ENCODE results near the gene PCSK5.

DNA sequence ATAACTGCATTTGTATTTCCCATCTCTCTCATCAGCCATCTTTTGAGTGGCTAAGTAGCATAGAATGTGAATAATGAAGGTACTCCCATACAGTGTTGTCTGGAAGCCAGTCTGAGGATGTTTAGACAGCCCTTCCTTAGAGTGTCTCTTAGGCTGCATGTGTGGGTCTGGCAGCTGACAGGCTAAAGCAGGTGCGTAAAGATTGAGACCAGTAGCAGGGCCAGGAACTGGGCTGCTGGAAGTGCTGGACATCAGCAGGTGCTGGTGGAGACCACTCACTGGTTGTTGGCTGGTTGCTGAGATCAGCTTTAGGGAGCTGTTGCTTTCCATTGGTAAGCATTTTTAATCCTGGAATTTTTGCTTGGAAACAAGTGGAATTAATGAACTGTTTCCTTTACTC lies 197.5 kb downstream of the PCSK5 start:
- TF ChIP-seq ZNF274 (IDR thresholded peaks at IDR 0.05; ENCODE audit: low read depth, low read length) = no peak
- TF ChIP-seq YY1 (IDR thresholded peaks at IDR 0.05; ENCODE audit: insufficient read depth, insufficient read length) = no peak
- TF ChIP-seq SUZ12 (IDR thresholded peaks at IDR 0.05; ENCODE audit: extremely low read depth, insufficient read depth, insufficient read length) = no peak
